HepG2 (cell line): Measurements from ENCODE around the gene TMEM41B. TPM values are rescaled to one million over a fixed set of nuclear protein-coding genes. Genes with fewer than 3 reads are reported as not detected.

Experiments
- FOXK1 ChIP-seq: sonication (generic); formaldehyde crosslinking; IDR thresholded peaks from 2 replicates; pipeline ENCODE4 v1.4.0; 2020; ENCODE audit warnings: low read depth, missing genetic modification reagents, borderline replicate concordance
- GZF1 ChIP-seq: sonication (generic); formaldehyde crosslinking; IDR thresholded peaks from 2 replicates; pipeline ENCODE4 v1.5.1; 2020; ENCODE audit warnings: mild to moderate bottlenecking, missing genetic modification reagents
- MAFF ChIP-seq: IDR thresholded peaks from 2 replicates; pipeline ENCODE4 v1.6.1; 2011; ENCODE audit warnings: low read depth, low read length, improper control_type of control experiment
- NFIB ChIP-seq: sonication (generic); formaldehyde crosslinking; IDR thresholded peaks from 2 replicates; pipeline ENCODE4 v1.9.0; 2021; ENCODE audit warnings: missing genetic modification reagents, mild to moderate bottlenecking, borderline replicate concordance
- NFYB ChIP-seq: sonication (generic); formaldehyde crosslinking; IDR thresholded peaks from 2 replicates; pipeline ENCODE4 v1.4.0; 2020; ENCODE audit warnings: missing genetic modification reagents
- RORA ChIP-seq: sonication (generic); formaldehyde crosslinking; IDR thresholded peaks from 2 replicates; pipeline ENCODE4 v1.5.0; 2020; ENCODE audit warnings: mild to moderate bottlenecking, missing genetic modification reagents, moderate library complexity
- ZNF460 ChIP-seq: sonication (generic); formaldehyde crosslinking; IDR thresholded peaks from 2 replicates; pipeline ENCODE4 v1.5.1; 2020; ENCODE audit warnings: missing genetic modification reagents, mild to moderate bottlenecking, borderline replicate concordance
- ZNF75D ChIP-seq: sonication (generic); formaldehyde crosslinking; IDR thresholded peaks from 2 replicates; pipeline ENCODE4 v1.8.1; 2023; ENCODE audit warnings: missing genetic modification reagents, mild to moderate bottlenecking, borderline replicate concordance
- polyA plus RNA-seq, 8 experiments: library from polyadenylated mRNA; depleted of rRNA in 3 of 8; stranded (reverse) in 7 of 8; unstranded in 1 of 8; fragments of >200 nt; fragmentation: Illumina TruSeq in 4 of 8; extraction: Trizol in 4 of 8; gene quantifications; 2 replicates each; pipeline versions ENCODE4 v1.2.1 to v1.2.3, GENCODE V29; 2011 to 2016; ENCODE audit warnings: low read depth in 4 of 8, missing spikeins in 1 of 8, mixed read lengths in 1 of 8; ENCODE audit not compliant: insufficient read depth in 1 of 8
- total RNA-seq, 5 experiments: library from RNA; depleted of rRNA; stranded (reverse); fragments of >200 nt; fragmentation: Illumina TruSeq; extraction: Trizol; gene quantifications; 2 replicates each; pipeline ENCODE4 v1.2.3, GENCODE V29; 2016; ENCODE audit warnings: low read depth in 1 of 5
- TF ChIP-seq, protein P1 (sequence below): sonication (generic); formaldehyde crosslinking; IDR thresholded peaks from 2 replicates; pipeline ENCODE4 v1.5.0; 2020; ENCODE audit warnings: missing genetic modification reagents
- TF ChIP-seq, protein P2 (sequence below): sonication (generic); formaldehyde crosslinking; IDR thresholded peaks from 2 replicates; pipeline ENCODE4; 2020; ENCODE audit warnings: missing genetic modification reagents, mild to moderate bottlenecking, borderline replicate concordance
- TF ChIP-seq, protein P3 (sequence below): sonication (generic); formaldehyde crosslinking; IDR thresholded peaks from 2 replicates; pipeline ENCODE4 v1.5.1; 2020; ENCODE audit warnings: missing genetic modification reagents, mild to moderate bottlenecking, borderline replicate concordance
- TF ChIP-seq, protein P4 (sequence below): sonication (generic); formaldehyde crosslinking; IDR thresholded peaks from 2 replicates; pipeline ENCODE4 v1.5.0; 2020; ENCODE audit warnings: missing genetic modification reagents
- TF ChIP-seq, protein P5 (sequence below): sonication (generic); formaldehyde crosslinking; IDR thresholded peaks from 2 replicates; pipeline ENCODE4 v1.5.0; 2020; ENCODE audit warnings: missing genetic modification reagents
- TF ChIP-seq, protein P6 (sequence below): sonication (generic); formaldehyde crosslinking; IDR thresholded peaks from 2 replicates; pipeline ENCODE4 v1.4.0; 2020; ENCODE audit warnings: missing genetic modification reagents

Gene TMEM41B
- total and polyA plus RNA-seq, 2 of the 13 experiments (the other 11 are each of a cell fraction or from before 2014, with no cell fraction given) = 36.8 to 48.1 TPM

DNA sequence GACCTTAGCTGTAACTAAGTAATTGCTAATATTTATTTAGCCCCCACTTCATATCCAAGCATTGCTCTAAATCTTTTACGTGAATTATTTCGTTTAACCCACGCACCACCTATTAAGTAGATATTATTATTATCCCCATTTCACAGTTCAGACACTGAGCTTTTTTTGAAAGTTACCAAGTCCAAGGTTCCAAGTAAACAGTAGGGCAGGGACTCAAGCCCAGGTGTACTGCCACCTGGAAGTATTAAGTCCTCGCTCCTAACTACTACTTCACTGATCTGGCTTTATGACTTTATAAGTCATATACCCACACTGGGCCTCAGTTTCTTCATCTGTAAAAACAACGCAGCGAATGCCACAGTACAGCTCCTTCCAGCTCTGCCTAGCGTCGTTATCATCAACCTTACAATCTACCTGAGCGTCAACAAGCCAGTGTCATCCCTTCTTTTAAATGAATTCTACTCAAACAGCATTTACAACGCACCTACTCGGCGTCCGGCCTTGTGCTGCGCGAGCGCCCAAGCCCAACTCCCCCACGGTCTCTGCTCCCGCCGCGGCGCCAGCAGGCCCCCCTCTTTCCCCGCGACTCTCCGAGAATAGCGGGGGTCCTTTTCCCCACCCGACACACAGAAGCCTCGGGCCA lies 624 bp downstream of the TMEM41B start (continued):
- TF ChIP-seq, protein P1, sequence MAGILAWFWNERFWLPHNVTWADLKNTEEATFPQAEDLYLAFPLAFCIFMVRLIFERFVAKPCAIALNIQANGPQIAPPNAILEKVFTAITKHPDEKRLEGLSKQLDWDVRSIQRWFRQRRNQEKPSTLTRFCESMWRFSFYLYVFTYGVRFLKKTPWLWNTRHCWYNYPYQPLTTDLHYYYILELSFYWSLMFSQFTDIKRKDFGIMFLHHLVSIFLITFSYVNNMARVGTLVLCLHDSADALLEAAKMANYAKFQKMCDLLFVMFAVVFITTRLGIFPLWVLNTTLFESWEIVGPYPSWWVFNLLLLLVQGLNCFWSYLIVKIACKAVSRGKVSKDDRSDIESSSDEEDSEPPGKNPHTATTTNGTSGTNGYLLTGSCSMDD (CRISPR knock-in tag) = no peak
- TF ChIP-seq, protein P2, sequence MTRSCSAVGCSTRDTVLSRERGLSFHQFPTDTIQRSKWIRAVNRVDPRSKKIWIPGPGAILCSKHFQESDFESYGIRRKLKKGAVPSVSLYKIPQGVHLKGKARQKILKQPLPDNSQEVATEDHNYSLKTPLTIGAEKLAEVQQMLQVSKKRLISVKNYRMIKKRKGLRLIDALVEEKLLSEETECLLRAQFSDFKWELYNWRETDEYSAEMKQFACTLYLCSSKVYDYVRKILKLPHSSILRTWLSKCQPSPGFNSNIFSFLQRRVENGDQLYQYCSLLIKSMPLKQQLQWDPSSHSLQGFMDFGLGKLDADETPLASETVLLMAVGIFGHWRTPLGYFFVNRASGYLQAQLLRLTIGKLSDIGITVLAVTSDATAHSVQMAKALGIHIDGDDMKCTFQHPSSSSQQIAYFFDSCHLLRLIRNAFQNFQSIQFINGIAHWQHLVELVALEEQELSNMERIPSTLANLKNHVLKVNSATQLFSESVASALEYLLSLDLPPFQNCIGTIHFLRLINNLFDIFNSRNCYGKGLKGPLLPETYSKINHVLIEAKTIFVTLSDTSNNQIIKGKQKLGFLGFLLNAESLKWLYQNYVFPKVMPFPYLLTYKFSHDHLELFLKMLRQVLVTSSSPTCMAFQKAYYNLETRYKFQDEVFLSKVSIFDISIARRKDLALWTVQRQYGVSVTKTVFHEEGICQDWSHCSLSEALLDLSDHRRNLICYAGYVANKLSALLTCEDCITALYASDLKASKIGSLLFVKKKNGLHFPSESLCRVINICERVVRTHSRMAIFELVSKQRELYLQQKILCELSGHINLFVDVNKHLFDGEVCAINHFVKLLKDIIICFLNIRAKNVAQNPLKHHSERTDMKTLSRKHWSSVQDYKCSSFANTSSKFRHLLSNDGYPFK (CRISPR knock-in tag) = no peak
- TF ChIP-seq ZNF75D (no peak), GZF1 (CRISPR knock-in tag) (0 out of 2 replicates have a peak, but pooled peaks have one; percentile 5), FOXK1 (CRISPR knock-in tag) (no peak), RORA (CRISPR knock-in tag) (no peak), MAFF (no peak), NFYB (CRISPR knock-in tag) (no peak), ZNF460 (CRISPR knock-in tag) (no peak), NFIB (no peak)
- TF ChIP-seq, protein P3, sequence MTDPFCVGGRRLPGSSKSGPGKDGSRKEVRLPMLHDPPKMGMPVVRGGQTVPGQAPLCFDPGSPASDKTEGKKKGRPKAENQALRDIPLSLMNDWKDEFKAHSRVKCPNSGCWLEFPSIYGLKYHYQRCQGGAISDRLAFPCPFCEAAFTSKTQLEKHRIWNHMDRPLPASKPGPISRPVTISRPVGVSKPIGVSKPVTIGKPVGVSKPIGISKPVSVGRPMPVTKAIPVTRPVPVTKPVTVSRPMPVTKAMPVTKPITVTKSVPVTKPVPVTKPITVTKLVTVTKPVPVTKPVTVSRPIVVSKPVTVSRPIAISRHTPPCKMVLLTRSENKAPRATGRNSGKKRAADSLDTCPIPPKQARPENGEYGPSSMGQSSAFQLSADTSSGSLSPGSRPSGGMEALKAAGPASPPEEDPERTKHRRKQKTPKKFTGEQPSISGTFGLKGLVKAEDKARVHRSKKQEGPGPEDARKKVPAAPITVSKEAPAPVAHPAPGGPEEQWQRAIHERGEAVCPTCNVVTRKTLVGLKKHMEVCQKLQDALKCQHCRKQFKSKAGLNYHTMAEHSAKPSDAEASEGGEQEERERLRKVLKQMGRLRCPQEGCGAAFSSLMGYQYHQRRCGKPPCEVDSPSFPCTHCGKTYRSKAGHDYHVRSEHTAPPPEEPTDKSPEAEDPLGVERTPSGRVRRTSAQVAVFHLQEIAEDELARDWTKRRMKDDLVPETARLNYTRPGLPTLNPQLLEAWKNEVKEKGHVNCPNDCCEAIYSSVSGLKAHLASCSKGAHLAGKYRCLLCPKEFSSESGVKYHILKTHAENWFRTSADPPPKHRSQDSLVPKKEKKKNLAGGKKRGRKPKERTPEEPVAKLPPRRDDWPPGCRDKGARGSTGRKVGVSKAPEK (CRISPR knock-in tag) = no peak
- TF ChIP-seq, protein P4, sequence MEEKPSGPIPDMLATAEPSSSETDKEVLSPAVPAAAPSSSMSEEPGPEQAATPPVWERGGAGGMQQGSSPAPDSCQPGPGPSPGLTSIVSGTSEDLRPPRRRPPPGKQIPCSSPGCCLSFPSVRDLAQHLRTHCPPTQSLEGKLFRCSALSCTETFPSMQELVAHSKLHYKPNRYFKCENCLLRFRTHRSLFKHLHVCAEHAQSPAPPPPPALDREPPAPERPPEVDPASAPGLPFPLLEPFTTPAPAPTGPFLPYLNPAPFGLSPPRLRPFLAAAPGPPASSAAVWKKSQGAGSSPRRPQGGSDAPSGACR (CRISPR knock-in tag) = no peak; the same call in 1 of the 2 replicates
- TF ChIP-seq, protein P5, sequence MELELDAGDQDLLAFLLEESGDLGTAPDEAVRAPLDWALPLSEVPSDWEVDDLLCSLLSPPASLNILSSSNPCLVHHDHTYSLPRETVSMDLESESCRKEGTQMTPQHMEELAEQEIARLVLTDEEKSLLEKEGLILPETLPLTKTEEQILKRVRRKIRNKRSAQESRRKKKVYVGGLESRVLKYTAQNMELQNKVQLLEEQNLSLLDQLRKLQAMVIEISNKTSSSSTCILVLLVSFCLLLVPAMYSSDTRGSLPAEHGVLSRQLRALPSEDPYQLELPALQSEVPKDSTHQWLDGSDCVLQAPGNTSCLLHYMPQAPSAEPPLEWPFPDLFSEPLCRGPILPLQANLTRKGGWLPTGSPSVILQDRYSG (CRISPR knock-in tag) = no peak
- TF ChIP-seq, protein P6, sequence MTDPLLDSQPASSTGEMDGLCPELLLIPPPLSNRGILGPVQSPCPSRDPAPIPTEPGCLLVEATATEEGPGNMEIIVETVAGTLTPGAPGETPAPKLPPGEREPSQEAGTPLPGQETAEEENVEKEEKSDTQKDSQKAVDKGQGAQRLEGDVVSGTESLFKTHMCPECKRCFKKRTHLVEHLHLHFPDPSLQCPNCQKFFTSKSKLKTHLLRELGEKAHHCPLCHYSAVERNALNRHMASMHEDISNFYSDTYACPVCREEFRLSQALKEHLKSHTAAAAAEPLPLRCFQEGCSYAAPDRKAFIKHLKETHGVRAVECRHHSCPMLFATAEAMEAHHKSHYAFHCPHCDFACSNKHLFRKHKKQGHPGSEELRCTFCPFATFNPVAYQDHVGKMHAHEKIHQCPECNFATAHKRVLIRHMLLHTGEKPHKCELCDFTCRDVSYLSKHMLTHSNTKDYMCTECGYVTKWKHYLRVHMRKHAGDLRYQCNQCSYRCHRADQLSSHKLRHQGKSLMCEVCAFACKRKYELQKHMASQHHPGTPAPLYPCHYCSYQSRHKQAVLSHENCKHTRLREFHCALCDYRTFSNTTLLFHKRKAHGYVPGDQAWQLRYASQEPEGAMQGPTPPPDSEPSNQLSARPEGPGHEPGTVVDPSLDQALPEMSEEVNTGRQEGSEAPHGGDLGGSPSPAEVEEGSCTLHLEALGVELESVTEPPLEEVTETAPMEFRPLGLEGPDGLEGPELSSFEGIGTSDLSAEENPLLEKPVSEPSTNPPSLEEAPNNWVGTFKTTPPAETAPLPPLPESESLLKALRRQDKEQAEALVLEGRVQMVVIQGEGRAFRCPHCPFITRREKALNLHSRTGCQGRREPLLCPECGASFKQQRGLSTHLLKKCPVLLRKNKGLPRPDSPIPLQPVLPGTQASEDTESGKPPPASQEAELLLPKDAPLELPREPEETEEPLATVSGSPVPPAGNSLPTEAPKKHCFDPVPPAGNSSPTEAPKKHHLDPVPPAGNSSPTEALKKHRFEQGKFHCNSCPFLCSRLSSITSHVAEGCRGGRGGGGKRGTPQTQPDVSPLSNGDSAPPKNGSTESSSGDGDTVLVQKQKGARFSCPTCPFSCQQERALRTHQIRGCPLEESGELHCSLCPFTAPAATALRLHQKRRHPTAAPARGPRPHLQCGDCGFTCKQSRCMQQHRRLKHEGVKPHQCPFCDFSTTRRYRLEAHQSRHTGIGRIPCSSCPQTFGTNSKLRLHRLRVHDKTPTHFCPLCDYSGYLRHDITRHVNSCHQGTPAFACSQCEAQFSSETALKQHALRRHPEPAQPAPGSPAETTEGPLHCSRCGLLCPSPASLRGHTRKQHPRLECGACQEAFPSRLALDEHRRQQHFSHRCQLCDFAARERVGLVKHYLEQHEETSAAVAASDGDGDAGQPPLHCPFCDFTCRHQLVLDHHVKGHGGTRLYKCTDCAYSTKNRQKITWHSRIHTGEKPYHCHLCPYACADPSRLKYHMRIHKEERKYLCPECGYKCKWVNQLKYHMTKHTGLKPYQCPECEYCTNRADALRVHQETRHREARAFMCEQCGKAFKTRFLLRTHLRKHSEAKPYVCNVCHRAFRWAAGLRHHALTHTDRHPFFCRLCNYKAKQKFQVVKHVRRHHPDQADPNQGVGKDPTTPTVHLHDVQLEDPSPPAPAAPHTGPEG (CRISPR knock-in tag) = no peak
